ENCODE data around the gene ANKRD12. TPM values are rescaled to one million over a fixed set of nuclear protein-coding genes. Genes with fewer than 3 reads are reported as not detected.
"Not testable (repeated sequence)": the region's sequence is repeated elsewhere in the genome, so short reads cannot be mapped to it uniquely, and the experiment has no call there.

The ANKRD12 gene
- total and polyA plus RNA-seq, 10 of the 15 experiments (the other 5 are each of a cell fraction or from before 2014, with no cell fraction given) = 5.9 to 45.7 (median 20.2) TPM

DNA sequence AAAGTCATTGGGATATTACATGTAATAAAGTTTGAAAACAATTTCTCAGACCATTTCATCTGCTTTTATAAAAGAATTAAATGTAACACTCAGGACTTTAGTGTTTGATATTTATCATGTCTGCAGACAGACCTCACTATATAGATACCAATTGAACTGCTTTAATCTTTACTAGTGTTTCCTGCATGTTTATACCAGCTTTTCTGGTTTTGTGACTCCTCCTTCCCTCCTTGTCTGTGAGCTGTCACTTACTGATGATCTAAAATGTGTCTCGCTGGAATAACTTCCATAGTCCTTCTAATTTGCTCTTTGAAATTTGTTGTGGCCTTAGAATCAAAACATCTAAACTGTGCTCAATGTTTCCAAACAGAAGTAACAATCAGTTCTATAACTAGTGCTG, 126.7 kb downstream of the ANKRD12 start (continued):
- TF ChIP-seq, protein P1, sequence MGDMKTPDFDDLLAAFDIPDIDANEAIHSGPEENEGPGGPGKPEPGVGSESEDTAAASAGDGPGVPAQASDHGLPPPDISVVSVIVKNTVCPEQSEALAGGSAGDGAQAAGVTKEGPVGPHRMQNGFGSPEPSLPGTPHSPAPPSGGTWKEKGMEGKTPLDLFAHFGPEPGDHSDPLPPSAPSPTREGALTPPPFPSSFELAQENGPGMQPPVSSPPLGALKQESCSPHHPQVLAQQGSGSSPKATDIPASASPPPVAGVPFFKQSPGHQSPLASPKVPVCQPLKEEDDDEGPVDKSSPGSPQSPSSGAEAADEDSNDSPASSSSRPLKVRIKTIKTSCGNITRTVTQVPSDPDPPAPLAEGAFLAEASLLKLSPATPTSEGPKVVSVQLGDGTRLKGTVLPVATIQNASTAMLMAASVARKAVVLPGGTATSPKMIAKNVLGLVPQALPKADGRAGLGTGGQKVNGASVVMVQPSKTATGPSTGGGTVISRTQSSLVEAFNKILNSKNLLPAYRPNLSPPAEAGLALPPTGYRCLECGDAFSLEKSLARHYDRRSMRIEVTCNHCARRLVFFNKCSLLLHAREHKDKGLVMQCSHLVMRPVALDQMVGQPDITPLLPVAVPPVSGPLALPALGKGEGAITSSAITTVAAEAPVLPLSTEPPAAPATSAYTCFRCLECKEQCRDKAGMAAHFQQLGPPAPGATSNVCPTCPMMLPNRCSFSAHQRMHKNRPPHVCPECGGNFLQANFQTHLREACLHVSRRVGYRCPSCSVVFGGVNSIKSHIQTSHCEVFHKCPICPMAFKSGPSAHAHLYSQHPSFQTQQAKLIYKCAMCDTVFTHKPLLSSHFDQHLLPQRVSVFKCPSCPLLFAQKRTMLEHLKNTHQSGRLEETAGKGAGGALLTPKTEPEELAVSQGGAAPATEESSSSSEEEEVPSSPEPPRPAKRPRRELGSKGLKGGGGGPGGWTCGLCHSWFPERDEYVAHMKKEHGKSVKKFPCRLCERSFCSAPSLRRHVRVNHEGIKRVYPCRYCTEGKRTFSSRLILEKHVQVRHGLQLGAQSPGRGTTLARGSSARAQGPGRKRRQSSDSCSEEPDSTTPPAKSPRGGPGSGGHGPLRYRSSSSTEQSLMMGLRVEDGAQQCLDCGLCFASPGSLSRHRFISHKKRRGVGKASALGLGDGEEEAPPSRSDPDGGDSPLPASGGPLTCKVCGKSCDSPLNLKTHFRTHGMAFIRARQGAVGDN (IDR thresholded peaks at IDR 0.05) = no peak
- no peak for TF ChIP-seq CHD1 (IDR thresholded peaks at IDR 0.05; ENCODE audit: low read depth, low read length)
- TF ChIP-seq NFIC (IDR thresholded peaks at IDR 0.05; ENCODE audit: low read depth, low read length) = no peak
- TF ChIP-seq ESRRA (IDR thresholded peaks at IDR 0.05; ENCODE audit: low read length) = no peak

DNA sequence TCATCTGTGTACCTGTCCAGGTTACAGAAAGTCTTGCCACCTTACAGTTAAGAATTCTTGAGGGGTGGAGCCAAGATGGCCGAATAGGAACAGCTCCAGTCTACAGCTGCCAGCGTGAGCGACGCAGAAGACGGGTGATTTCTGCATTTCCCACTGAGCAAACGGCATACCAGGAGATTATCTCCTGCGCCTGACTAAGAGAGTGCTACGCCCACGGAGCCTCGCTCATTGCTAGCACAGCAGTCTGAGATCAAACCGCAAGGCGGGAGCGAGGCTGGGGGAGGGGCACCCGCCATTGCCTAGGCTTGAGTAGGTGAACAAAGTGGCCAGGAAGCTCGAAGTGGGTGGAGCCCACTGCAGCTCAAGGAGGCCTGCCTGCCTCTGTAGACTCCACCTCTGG, 128.2 kb downstream of the ANKRD12 start:
- in situ Hi-C loops (cut with MboI); POLR2A ChIA-PET; FAIRE-seq; H3K79me2 ChIP-seq (ENCODE audit: control insufficient read depth, insufficient read depth, low read length); RAD21 ChIA-PET (ENCODE audit: unreplicated experiment); H3K4me3 ChIP-seq; BruUV-seq (replicated peaks); H3K4me2 ChIP-seq (ENCODE audit: control insufficient read depth, insufficient read depth); H4K20me1 ChIP-seq (ENCODE audit: control insufficient read depth, insufficient read depth); ATAC-seq; intact Hi-C loops (cut with micrococcal nuclease; ENCODE audit: unreplicated experiment); H3K36me3 ChIP-seq (ENCODE audit: control insufficient read depth in 2 of 2, insufficient read depth in 2 of 2, low read length in 1 of 2); H2AFZ ChIP-seq (ENCODE audit: control insufficient read depth, low read depth, low read length); H3K27me3 ChIP-seq (replicated peaks in 1 of 2; ENCODE audit: control insufficient read depth in 2 of 2, insufficient read depth in 2 of 2, low read length in 1 of 2); CTCF ChIA-PET; H3K9ac ChIP-seq (ENCODE audit: control insufficient read depth, insufficient read depth, low read length); H3K27ac ChIP-seq (ENCODE audit: control insufficient read depth, insufficient read depth); DNase-seq (ENCODE audit: low read depth, low spot score); H3K9me3 ChIP-seq (replicated peaks; ENCODE audit: control insufficient read depth, insufficient read depth, low read length); H3K4me1 ChIP-seq (ENCODE audit: control insufficient read depth, insufficient read depth, low read length); SMC1A ChIA-PET (ENCODE audit: uncharacterized antibody, unreplicated experiment): not testable (repeated sequence)
- WGBS (ENCODE audit: insufficient coverage, insufficient replicate concordance, low lambda C conversion rate, missing lambda C conversion rate) = over 99% methylated on average over 15 of the region's 15 CpGs

Measured in GM12878 (cell line).